B cell (primary cell): ENCODE data around the gene SLC36A1. TPM values are rescaled to one million over a fixed set of nuclear protein-coding genes. Genes with fewer than 3 reads are reported as not detected.

Experiments used
- ATAC-seq: fragments of 200-7000 bp; cut with Tn5 transposase; one replicate; pipeline ENCODE4 v1.10.0; 2021; ENCODE audit warnings: low read depth, mild to moderate bottlenecking, moderate number of reproducible peaks, moderate library complexity
- CTCF ChIA-PET: fragments of 350-600 bp; sonication (Branson Sonifier 250); formaldehyde crosslinking; loops from one replicate; lab custom pipeline; 2021; ENCODE audit warnings: antibody characterized with exemption, inconsistent platforms; lab: Charles Lee
- POLR2A ChIA-PET: fragments of 350-600 bp; sonication (Branson Sonifier 250); formaldehyde crosslinking; loops from one replicate; lab custom pipeline; 2021; ENCODE audit warnings: antibody characterized with exemption; lab: Charles Lee
- DNase-seq: peaks from one replicate; pipeline ENCODE4 v3.0.0; 2013
- H2AFZ ChIP-seq: 2 replicates; pipeline ENCODE4 v1.6.1; 2012; ENCODE audit warnings: mild to moderate bottlenecking, low read depth, low read length; ENCODE audit not compliant: insufficient read depth, poor library complexity, severe bottlenecking
- H3K27ac ChIP-seq, 2 donors: 1 replicate in 1 of 2; 2 replicates in 1 of 2; pipeline ENCODE4 v1.5.1; 2012 to 2013; ENCODE audit warnings: low read length in 2 of 2, mild to moderate bottlenecking in 2 of 2, moderate library complexity in 1 of 2
- H3K27me3 ChIP-seq, 4 experiments: fragments of 200-600 bp in 1 of 4; sonication (generic) in 1 of 4; replicated peaks in 1 of 4; 1 replicate in 2 of 4; 2 replicates in 2 of 4; pipeline versions ENCODE4 v1.6.1 to v1.7.0; 2013 to 2016; ENCODE audit warnings: low read length in 3 of 4, mild to moderate bottlenecking in 2 of 4, mixed read lengths in 1 of 4, moderate library complexity in 1 of 4; ENCODE audit not compliant: insufficient read depth in 4 of 4, control insufficient read depth in 3 of 4; ENCODE audit errors: control extremely low read depth in 1 of 4
- H3K36me3 ChIP-seq, 2 experiments: replicated peaks in 1 of 2; 1 replicate in 1 of 2; 2 replicates in 1 of 2; pipeline versions ENCODE4 v1.6.1 to v1.7.1; 2013; ENCODE audit warnings: low read length in 1 of 2; ENCODE audit not compliant: insufficient read depth in 2 of 2, control insufficient read depth in 1 of 2; ENCODE audit errors: control extremely low read depth in 1 of 2, extremely low read depth in 1 of 2
- H3K4me1 ChIP-seq, 2 donors: fragments of 200-600 bp in 1 of 2; sonication (generic) in 1 of 2; 1 replicate in 1 of 2; 2 replicates in 1 of 2; pipeline versions ENCODE4 v1.5.1 to v1.6.1; 2013 to 2017; ENCODE audit warnings: low read length in 2 of 2; ENCODE audit not compliant: control insufficient read depth in 2 of 2, insufficient read depth in 2 of 2
- H3K4me2 ChIP-seq: replicated peaks from 2 replicates; pipeline ENCODE3; 2012; ENCODE audit warnings: mild to moderate bottlenecking, low read depth, low read length; ENCODE audit not compliant: poor library complexity, severe bottlenecking
- H3K4me3 ChIP-seq, 5 experiments: fragments of 200-600 bp in 1 of 5; sonication (generic) in 1 of 5; 1 replicate in 3 of 5; 2 replicates in 2 of 5; pipeline versions ENCODE4 v1.5.1 to v1.7.0; 2011 to 2016; ENCODE audit warnings: low read length in 4 of 5, mild to moderate bottlenecking in 4 of 5, low read depth in 2 of 5, control low read depth in 1 of 5, moderate library complexity in 1 of 5; ENCODE audit not compliant: insufficient read depth in 1 of 5; ENCODE audit errors: control extremely low read depth in 1 of 5, extremely low read depth in 1 of 5
- H3K79me2 ChIP-seq: fragments of 200-600 bp; sonication (generic); one replicate; pipeline ENCODE4 v1.6.0; 2016; ENCODE audit warnings: low read length; ENCODE audit not compliant: control insufficient read depth, insufficient read depth
- H3K9ac ChIP-seq: fragments of 200-600 bp; sonication (generic); 2 replicates; pipeline ENCODE4 v1.6.1; 2017; ENCODE audit warnings: mild to moderate bottlenecking, low read length, moderate library complexity
- H3K9me3 ChIP-seq, 3 donors: one replicate each; pipeline versions ENCODE4 v1.6.1 to v1.7.1; 2013; ENCODE audit warnings: low read length in 2 of 3; ENCODE audit not compliant: control insufficient read depth in 2 of 3, insufficient read depth in 1 of 3; ENCODE audit errors: control extremely low read depth in 1 of 3
- H4K20me1 ChIP-seq: 2 replicates; pipeline ENCODE4 v1.6.0; 2012; ENCODE audit warnings: mild to moderate bottlenecking, low read length; ENCODE audit not compliant: insufficient read depth, control insufficient read depth, poor library complexity, severe bottlenecking
- H3K27ac Mint-ChIP-seq: one replicate; pipeline ENCODE4 v1.8.0; 2021; ENCODE audit warnings: mixed read lengths
- H3K27me3 Mint-ChIP-seq: one replicate; pipeline ENCODE4 v1.8.0; 2021; ENCODE audit warnings: mixed read lengths
- H3K4me1 Mint-ChIP-seq: one replicate; pipeline ENCODE4 v1.8.0; 2021; ENCODE audit warnings: mixed read lengths
- H3K4me3 Mint-ChIP-seq: one replicate; pipeline ENCODE4 v1.8.0; 2021; ENCODE audit warnings: mixed read lengths
- H3K9me3 Mint-ChIP-seq: one replicate; pipeline ENCODE4 v1.8.0; 2022; ENCODE audit warnings: mixed read lengths; ENCODE audit not compliant: insufficient read depth
- EZH2 ChIP-seq: IDR thresholded peaks from 2 replicates; pipeline ENCODE4 v1.6.1; 2012; ENCODE audit warnings: borderline replicate concordance, low read depth, mild to moderate bottlenecking, moderate library complexity, low read length; ENCODE audit not compliant: insufficient read depth, poor library complexity, severe bottlenecking
- WGBS: methylation state at CpG from one replicate; pipeline ENCODE4 v1.1.5; 2013; ENCODE audit warnings: missing lambda C conversion rate; ENCODE audit not compliant: insufficient coverage; 5-methylcytosine and 5-hydroxymethylcytosine counted together
- intact Hi-C: fragments of 100-400 bp; cut with micrococcal nuclease; formaldehyde crosslinking; loops from one replicate; pipeline ENCODE4 v1.10.0; 2022
- polyA plus RNA-seq: library from polyadenylated mRNA; depleted of rRNA; stranded (reverse); fragments of >200 nt; gene quantifications from 2 replicates; pipeline ENCODE4 v1.2.3, GENCODE V29; 2012
- total RNA-seq, 2 donors: library from RNA; stranded (reverse); fragments of 120-200 nt in 1 of 2; gene quantifications; 1 replicate in 1 of 2; 2 replicates in 1 of 2; pipeline versions ENCODE4 v1.2.3 to v1.2.4, GENCODE V29; 2013 to 2022
- TF ChIP-seq, protein P1 (sequence below): fragments of 200-600 bp; IDR thresholded peaks from one replicate; pipeline ENCODE4 v1.8.0; 2022; ENCODE audit warnings: antibody characterized with exemption, mild to moderate bottlenecking

Gene SLC36A1
- total and polyA plus RNA-seq, 2 donors (not counting 1 experiment from before 2014, with no cell fraction given) = 4.0 to 15.1 TPM

DNA sequence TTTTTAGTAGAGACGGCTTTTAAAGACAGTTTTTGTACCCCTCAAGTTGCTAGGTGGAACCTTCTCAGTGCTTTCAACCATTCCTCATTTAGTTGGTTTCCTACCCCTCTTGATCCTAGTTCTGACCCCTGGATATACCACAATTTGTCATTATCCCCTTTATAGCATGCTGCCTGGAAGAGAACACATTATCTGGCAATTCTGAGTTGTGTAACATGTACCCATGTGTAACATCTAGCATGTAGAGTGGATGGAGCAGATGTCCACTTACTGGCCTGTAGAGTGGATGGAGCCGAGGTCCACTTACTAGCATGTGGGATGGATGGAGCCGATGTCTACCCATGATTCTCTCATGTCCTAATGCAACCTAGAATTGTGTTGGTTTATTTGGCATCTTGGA, 7.5 kb downstream of the SLC36A1 start:
- Histone ChIP-seq H4K20me1 (peaks cover 4% of the 10 kb centered on the region), H3K27me3 (no peaks in the 10 kb centered on the region), H3K36me3 (peaks cover 0 to 10% of the 10 kb centered on the region in 2 experiments), H3K4me3 (no peak overlapping the region), H2AFZ (no peak overlapping the region), H3K9me3 (no peaks in the 10 kb centered on the region), H3K4me1 (no peaks in the 10 kb centered on the region), H3K9ac (no peak overlapping the region), H3K27ac (no peak overlapping the region), H3K79me2 (peaks cover 10% of the 10 kb centered on the region), H3K4me2 (no peak overlapping the region)
- CTCF ChIA-PET = interaction anchor here (1.0 to 2.7 kb wide), 2 partner anchors 9 to 197 kb away, joined by 3 to 8 read pairs; no protein-coding TSS in a partner anchor
- H3K9me3 Mint-ChIP-seq = no peaks in the 10 kb centered on the region
- H3K27me3 Mint-ChIP-seq = no peaks in the 10 kb centered on the region
- no peak for ATAC-seq
- intact Hi-C loops = no loop called here
- 100% methylated on average over 1 of the region's 3 CpGs for WGBS
- no peak for DNase-seq
- H3K4me1 Mint-ChIP-seq = peaks cover 4% of the 10 kb centered on the region
- H3K4me3 Mint-ChIP-seq = no peak overlapping the region
- POLR2A ChIA-PET = no interaction called here
- TF ChIP-seq EZH2 = no peak
- TF ChIP-seq, protein P1, sequence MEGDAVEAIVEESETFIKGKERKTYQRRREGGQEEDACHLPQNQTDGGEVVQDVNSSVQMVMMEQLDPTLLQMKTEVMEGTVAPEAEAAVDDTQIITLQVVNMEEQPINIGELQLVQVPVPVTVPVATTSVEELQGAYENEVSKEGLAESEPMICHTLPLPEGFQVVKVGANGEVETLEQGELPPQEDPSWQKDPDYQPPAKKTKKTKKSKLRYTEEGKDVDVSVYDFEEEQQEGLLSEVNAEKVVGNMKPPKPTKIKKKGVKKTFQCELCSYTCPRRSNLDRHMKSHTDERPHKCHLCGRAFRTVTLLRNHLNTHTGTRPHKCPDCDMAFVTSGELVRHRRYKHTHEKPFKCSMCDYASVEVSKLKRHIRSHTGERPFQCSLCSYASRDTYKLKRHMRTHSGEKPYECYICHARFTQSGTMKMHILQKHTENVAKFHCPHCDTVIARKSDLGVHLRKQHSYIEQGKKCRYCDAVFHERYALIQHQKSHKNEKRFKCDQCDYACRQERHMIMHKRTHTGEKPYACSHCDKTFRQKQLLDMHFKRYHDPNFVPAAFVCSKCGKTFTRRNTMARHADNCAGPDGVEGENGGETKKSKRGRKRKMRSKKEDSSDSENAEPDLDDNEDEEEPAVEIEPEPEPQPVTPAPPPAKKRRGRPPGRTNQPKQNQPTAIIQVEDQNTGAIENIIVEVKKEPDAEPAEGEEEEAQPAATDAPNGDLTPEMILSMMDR = no peak
- no peak overlapping the region for H3K27ac Mint-ChIP-seq

DNA sequence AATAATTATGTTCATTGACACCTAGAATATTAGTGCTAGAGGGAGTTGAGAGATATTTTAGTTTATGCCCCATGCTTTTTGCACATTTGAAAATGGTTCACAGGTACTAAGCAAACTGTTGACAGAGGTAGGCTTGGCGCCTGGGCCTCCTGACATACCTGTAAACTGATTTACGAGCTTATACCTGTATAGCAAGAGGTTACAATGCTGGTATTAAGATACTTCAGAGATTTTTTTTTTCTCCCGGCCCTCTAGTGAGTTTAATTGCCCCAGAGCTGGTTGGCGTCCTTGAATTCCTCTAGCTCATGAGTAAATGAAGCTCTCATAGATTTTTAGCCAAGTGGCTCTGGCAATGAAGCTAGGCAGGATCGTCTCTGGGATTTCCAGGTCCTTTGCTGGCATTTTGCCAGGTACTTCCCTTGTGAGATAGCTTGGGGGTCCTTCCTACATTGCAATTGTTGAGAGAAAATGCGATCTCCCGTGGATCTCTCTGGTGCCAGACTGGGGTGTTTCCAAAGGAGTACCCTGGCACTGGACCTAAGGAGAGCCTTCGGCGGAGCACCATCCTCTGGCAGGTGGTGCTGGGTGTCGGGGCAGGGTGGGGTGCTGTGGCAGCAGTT, 9.0 kb downstream of the SLC36A1 start:
- ATAC-seq (no peak), DNase-seq (no peak)
- Histone ChIP-seq H3K27ac (no peak overlapping the region), H3K9ac (no peak overlapping the region), H3K36me3 (peaks cover 3 to 10% of the 10 kb centered on the region in 2 experiments), H3K9me3 (no peaks in the 10 kb centered on the region), H2AFZ (no peak overlapping the region), H3K27me3 (no peaks in the 10 kb centered on the region), H3K79me2 (no peaks in the 10 kb centered on the region), H3K4me1 (no peaks in the 10 kb centered on the region), H3K4me2 (no peak overlapping the region), H4K20me1 (peaks cover 4% of the 10 kb centered on the region), H3K4me3 (no peak overlapping the region)
- 94% methylated on average over 10 of the region's 10 CpGs for WGBS
- H3K4me3 Mint-ChIP-seq = no peak overlapping the region
- intact Hi-C loops = no loop called here
- TF ChIP-seq, protein P1 = no peak
- TF ChIP-seq EZH2 = no peak
- no peak overlapping the region for H3K27ac Mint-ChIP-seq
- no peaks in the 10 kb centered on the region for H3K27me3 Mint-ChIP-seq
- peaks cover 2% of the 10 kb centered on the region for H3K4me1 Mint-ChIP-seq
- H3K9me3 Mint-ChIP-seq = no peaks in the 10 kb centered on the region
- POLR2A ChIA-PET = no interaction called here
- CTCF ChIA-PET = interaction anchor here (1.3 to 2.7 kb wide), 2 partner anchors 9 to 196 kb away, joined by 5 to 8 read pairs; partner anchors contain the start of gene SLC36A1
